GM19397 (cell line): ENCODE results near the gene PUM2.
"Not testable (repeated sequence)": the region's sequence is repeated elsewhere in the genome, so short reads cannot be mapped to it uniquely, and the experiment has no call there.

Experiments used
- ATAC-seq: cut with Tn5 transposase; IDR thresholded peaks from one replicate; pipeline ENCODE4 v1.9.1; 2021; ENCODE audit warnings: mild to moderate bottlenecking, moderate library complexity; ENCODE audit not compliant: unreplicated experiment

PUM2 gene

GRCh38 chr2:20294231-20294630 is 56.4 kb downstream of the PUM2 start:
- no peak for ATAC-seq

DNA sequence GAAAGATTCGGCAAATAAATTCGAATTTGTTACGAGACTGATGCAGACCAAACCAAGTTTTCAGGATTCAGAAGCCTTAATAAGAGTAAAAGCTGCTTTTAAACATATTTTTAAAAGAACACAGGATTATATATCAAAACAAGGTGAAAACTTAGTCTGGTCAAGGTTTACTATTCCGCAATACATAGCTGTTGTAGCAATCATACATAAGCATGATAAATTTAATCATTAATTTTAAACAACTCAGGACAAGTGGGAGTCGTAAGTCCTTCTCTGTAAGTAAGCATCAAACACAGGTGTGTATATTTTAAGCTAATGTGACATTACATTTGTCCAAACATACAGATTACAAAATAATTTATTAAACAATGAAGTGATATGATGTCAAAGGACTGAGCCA is 57.7 kb downstream of the PUM2 start:
- ATAC-seq = no peak

DNA sequence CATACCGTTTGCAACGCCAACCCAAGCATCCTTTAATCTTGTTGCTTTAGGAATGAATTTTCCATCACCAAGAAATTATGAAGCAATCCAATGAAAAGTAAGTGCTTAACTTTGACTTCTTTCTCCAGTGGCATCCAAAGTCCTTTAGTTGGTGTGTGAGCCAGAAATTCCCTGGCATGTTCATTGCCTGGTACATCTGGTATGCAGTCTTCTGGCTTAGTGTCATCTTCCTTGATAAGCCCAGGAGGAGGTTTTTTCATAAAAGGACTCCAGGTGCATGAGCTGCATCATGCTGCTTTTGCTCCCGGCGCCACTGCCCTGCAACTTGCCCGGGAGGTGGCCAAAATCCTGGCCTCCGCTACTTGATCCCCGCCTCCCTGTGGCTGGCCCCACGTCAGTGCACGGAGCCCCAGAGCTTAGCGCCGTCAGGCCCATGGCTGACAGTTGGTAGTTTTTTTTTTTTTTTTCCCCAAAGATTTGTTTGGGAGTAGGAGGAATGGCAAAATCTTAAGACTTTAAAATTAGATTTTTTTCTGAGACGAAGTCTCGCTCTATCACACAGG is 58.7 kb downstream of the PUM2 start:
- no peak for ATAC-seq

GRCh38 chr2:20291106-20291564 is 59.5 kb downstream of the PUM2 start:
- no peak for ATAC-seq

GRCh38 chr2:20288642-20289340 is 61.9 kb downstream of the PUM2 start:
- no peak for ATAC-seq

GRCh38 chr2:20282916-20283592 is 67.6 kb downstream of the PUM2 start:
- no peak for ATAC-seq

GRCh38 chr2:20281876-20282275 is 68.8 kb downstream of the PUM2 start:
- no peak for ATAC-seq

DNA sequence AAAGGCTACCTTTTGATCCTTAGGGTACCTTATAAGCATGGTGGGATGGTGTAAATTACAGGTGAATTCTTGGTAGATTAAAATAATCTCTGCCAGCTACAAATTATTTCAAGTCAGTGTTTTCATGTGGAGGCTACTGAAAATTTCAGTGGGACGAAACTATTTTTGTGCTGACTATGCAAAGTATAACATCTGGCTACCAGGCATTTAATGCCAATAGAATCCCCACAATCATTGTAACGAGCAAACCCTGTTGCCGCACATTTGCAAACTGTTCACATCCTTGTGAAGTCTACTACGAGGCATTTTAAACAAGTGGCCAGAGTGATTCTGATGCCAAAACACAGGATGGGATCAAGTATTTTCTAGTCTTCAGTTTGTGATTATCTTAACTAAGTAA is 77.6 kb downstream of the PUM2 start:
- no peak for ATAC-seq

GRCh38 chr2:20268317-20268716 is 82.3 kb downstream of the PUM2 start:
- ATAC-seq = not testable (repeated sequence)

DNA sequence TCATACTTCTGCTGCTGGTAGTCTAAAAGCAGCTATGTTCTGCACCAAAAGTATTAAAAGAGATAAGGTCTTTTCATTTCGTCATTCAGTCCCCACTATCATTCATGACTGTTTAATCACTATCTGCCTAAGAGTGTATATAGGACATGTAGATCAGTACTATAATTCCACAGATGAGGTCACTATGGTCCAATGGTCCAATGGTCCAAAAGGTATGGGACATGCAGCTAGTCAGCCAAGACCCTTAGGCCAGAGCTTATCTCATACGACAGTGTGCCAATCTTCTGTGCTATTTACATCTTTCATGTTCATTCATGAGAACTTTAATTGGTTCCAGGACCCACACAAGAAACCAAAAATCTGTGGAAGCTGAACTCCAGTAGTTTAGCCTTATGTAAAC is 83.1 kb downstream of the PUM2 start:
- no peak for ATAC-seq

DNA sequence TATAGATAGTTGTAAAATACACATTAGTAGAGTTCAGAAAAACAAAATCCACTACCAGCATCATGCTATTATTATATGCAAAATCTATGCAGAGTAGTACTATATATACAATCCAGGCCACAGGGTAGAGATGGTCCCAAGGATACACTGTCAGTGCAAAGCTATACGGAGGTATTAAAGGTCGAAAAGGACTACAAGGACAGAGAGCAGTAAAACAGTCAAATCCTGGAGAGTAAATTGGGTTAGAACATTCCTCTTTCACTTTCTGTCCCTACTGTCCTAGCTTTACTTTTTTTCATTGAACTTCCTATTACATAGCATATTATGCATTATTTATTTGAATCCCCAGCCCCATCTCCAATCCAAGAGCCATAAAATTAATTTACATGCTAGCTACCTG is 86.0 kb downstream of the PUM2 start:
- ATAC-seq = no peak

DNA sequence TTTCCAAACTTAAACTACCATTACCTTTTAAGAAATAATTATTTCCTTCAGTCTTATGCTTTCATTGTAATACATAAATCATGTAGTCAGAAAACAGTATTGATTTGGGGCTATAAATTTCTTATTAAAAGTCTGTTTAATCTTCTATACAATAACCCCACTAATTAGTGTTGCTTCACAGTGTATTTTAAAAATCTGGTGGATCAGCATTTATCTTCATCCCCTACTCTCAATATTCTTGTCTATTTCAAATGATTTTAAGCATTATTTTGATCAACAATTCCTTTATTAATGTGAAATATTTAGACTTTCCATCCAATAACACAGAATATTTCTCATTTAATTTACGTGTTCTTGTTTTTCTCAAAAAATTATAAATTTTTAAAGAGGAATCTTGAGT is 93.2 kb downstream of the PUM2 start:
- ATAC-seq = no peak

DNA sequence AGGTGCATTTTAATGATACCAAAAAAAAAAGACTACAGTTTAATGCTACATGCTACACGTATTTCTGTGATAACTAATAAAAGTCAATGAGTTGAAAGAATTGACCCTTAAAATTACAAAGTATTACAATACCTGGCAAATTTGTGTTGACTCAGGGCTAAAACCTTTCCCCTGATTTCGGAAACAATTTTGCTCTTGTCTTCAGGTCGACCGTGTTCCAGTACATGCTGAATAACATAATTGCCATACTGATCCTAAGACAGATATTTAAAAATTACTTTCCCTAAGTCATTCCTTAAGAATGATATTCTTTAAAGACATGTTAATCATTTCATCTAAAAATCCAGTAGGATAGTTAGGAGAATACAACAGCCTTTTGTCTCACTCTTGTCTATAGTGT is 95.9 kb downstream of the PUM2 start:
- ATAC-seq = no peak

DNA sequence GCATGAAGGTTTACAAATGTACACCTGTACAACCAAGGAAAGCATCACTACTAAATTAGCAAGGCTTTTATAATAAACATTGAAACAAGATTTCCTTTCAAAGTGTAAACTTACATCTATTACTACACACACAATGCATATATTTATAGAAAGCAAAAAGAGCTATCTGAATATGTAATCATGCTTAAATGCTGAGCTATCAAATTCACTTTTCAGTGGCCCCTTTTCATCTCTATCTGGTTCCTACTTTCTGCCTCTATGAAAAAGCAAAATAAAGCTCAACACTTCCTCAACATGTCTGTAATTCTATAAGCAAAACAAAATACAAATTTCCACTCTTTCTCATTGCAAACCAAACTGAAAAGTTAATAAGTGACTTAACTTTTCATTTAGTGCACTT is 100.2 kb downstream of the PUM2 start:
- ATAC-seq = no peak

GRCh38 chr2:20249170-20249569 is 101.5 kb downstream of the PUM2 start:
- ATAC-seq = no peak

GRCh38 chr2:20247084-20247483 is 103.6 kb downstream of the PUM2 start:
- ATAC-seq = no peak

DNA sequence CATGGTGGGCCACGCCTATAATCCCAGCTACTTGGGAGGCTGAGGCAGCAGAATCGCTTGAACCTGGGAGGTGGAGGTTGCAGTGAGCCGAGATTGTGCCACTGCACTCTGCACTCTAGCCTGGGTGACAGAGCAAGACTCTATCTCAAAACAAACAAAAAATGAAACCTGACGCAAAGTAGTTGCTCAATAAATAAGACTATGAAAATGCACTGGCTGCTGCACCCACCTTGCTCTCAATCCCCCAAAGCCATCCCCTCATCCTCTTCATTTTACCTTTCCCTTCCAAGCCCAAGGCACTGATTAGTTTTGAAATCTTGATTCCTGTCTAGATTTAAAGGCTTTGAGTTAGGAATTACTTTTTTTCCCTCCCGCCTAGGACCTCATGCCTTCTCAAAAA is 107.0 kb downstream of the PUM2 start:
- ATAC-seq = not testable (repeated sequence)

DNA sequence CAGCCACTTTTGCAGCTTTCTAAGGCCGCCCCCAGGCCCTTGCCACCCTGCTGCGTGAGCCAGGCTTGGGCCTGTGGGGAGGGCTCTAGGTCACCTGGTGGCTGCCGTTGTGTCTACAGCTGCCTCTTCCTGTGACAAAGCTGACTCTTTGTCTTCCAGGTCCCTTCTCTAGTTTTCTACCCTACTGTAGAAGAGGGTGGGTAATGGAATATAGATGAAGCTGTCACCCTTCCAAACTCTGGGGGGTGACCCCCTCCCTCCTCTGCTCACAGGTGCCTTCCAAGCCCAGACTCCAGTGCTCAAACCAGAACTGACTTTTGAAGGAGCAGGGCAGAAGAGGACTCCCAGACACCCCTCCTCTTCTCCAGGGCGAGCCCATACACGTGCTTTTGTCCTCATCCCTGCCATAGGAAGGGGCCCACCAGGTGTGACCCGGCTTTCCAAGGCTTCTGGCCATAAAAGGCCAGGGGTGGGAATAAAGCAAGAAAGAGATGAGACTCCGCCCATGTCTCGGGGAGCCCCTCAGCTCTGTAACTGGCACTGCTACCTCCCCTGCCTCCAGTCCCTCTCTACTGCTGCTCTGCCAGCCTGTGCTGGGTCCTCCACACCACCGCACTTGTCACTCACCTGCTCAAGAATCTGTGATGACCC is 107.8 kb downstream of the PUM2 start:
- ATAC-seq = no peak

GRCh38 chr2:20241973-20242726 is 108.5 kb downstream of the PUM2 start:
- no peak for ATAC-seq

DNA sequence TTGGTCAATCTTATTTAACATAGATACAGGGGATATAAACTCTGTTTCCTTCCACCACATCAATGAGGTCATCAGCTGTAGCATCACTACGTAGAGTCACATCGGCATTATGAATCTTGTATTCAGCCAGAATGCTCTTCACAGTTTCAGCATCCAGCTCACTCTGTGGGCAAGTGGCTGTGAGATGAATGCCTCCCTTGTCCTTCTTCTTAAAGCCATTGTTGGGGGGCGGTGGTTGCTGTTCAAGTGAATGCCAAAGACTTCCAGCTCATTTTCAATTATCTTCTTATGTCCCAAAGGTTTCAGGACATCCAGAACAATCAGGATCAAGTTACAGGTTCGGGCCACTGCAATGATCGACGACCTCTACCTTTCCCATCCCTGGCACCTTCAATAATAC is 110.4 kb downstream of the PUM2 start:
- not testable (repeated sequence) for ATAC-seq

- no peak for ATAC-seq
Observed at GRCh38 chr2:20236496-20236895, 114.1 kb downstream of the PUM2 start.
